Heart right ventricle (tissue), 16 donors: ENCODE data around the gene KIF7. TPM values are rescaled to one million over a fixed set of nuclear protein-coding genes. Genes with fewer than 3 reads are reported as not detected.

Experiments used
- ATAC-seq, 8 donors: fragments of 200-7000 bp; cut with Tn5 transposase; one replicate each; pipeline ENCODE4 v1.9.1; 2020; ENCODE audit warnings: mild to moderate bottlenecking in 8 of 8, moderate library complexity in 8 of 8, moderate number of reproducible peaks in 1 of 8
- DNase-seq, 2 donors: peaks; one replicate each; pipeline ENCODE4 v3.0.0-alpha.2; 2020
- H3K27ac ChIP-seq, 10 donors: fragments of 200-600 bp; sonication (generic) in 2 of 10; one replicate each; pipeline versions ENCODE4 v1.5.0 to v1.8.0; 2020 to 2022; ENCODE audit warnings: mild to moderate bottlenecking in 3 of 10
- H3K27me3 ChIP-seq, 7 donors: fragments of 200-600 bp; one replicate each; pipeline ENCODE4 v1.8.0; 2021 to 2022; ENCODE audit warnings: mild to moderate bottlenecking in 2 of 7
- H3K36me3 ChIP-seq, 9 donors: fragments of 200-600 bp; sonication (generic) in 1 of 9; one replicate each; pipeline versions ENCODE4 v1.5.0 to v1.8.0; 2020 to 2022; ENCODE audit warnings: mild to moderate bottlenecking in 2 of 9
- H3K4me1 ChIP-seq, 9 donors: fragments of 200-600 bp; sonication (generic) in 1 of 9; one replicate each; pipeline versions ENCODE4 v1.5.0 to v1.8.0; 2020 to 2022; ENCODE audit warnings: mild to moderate bottlenecking in 4 of 9
- H3K4me3 ChIP-seq, 10 donors: fragments of 200-600 bp; sonication (generic) in 2 of 10; one replicate each; pipeline versions ENCODE4 v1.5.0 to v1.8.0; 2020 to 2022; ENCODE audit warnings: mild to moderate bottlenecking in 7 of 10, moderate library complexity in 2 of 10
- H3K9me3 ChIP-seq, 11 donors: fragments of 200-600 bp in 10 of 11; sonication (generic) in 2 of 11; one replicate each; pipeline versions ENCODE4 v1.5.0 to v1.8.0; 2013 to 2022; ENCODE audit warnings: mild to moderate bottlenecking in 2 of 11, control low read depth in 1 of 11, moderate library complexity in 1 of 11
- CTCF ChIP-seq, 9 donors: fragments of 200-600 bp; sonication (generic) in 2 of 9; IDR thresholded peaks; one replicate each; pipeline versions ENCODE4 v1.5.0 to v1.8.0; 2021 to 2022; ENCODE audit warnings: antibody characterized with exemption in 9 of 9, mild to moderate bottlenecking in 5 of 9, moderate library complexity in 1 of 9
- whole genome bisulfite sequencing, 2 donors: extraction: QIAGEN DNeasy Blood & Tissue Kit; methylation state at CpG; one replicate each; pipeline ENCODE4 v1.1.7; 2013; ENCODE audit warnings: inconsistent platforms in 1 of 2; 5-methylcytosine and 5-hydroxymethylcytosine counted together
- intact Hi-C, 10 donors: fragments of 100-400 bp; cut with DNase I; formaldehyde crosslinking; loops; one replicate each; pipeline versions ENCODE4 v1.11.1 to v1.14.2; 2022
- polyA plus RNA-seq, 2 donors: library from polyadenylated mRNA; stranded (reverse); fragments of 200-250 nt; gene quantifications; one replicate each; pipeline ENCODE4 v1.2.3, GENCODE V29; 2013
- total RNA-seq, 10 donors: library from RNA; stranded (reverse); fragmentation: NEBNext Ultra II Directional in 3 of 10; extraction: Animal tissue kit (Norgen Biotek cat#: 25700) in 3 of 10; gene quantifications; one replicate each; pipeline versions ENCODE4 v1.2.1 to v1.2.4, GENCODE V29; 2021 to 2023
- donor health status: Arrhythmogenic right ventricular cardiomyopathy.
- donor health status: ischemic (EF 13 %, LVEDD 7.1; RV severe dilation, severe dysfunction).
- donor health status: healthy with polysubstance abuse.
- donor health status: DM: no; HTN: yes; CAD: no.
- donor health status: DM: no; HTN: no; CAD: no.
- donor health status: ischemic (EF 25% LVEDD 6.9; RV normal size, moderate dysfunction).
- donor health status: ischemic (EF 25% LVEDD 5.7; RV mildly dilated, moderate dysfunction).
- donor health status: healthy.
- donor health status: DM: yes; HTN: yes; CAD: no.
- donor health status: Ischemic cardiomyopathy.
- donor health status: ischemic (EF 35%, LVEDD 5.7; RV mildly dilated, moderate dysfunction).
- donor health status: nonischemic (EF 11% LVEDD 7.7; RV severe dilation, severe dysfunction).
- donor health status: DM: yes; HTN: yes; CAD: no.
- donor health status: PGD.
- donor health status: ischemic (EF 29% LVEDD 5.4; RV normal size, mild dysfunction).
- donor health status: nonischemic (EF 23%, LVEDD 6.1; RV moderate dilation, normal function).

Gene KIF7
- total and polyA plus RNA-seq, 12 donors, result 1.5 to 4.7 (median 3.1) TPM

- Histone ChIP-seq H3K4me1 (peaks cover 12 to 31% (median 27%) of the 10 kb centered on the region in 9 donors), H3K36me3 (no peaks in the 10 kb centered on the region), H3K9me3 (no peaks in the 10 kb centered on the region), H3K4me3 (no peak overlapping the region), H3K27me3 (peaks cover 0 to 10% (median 0%) of the 10 kb centered on the region in 7 donors), H3K27ac (peak overlapping the region in 1 of 10 donors; percentile 96)
- TF ChIP-seq CTCF (IDR thresholded peaks at IDR 0.05), result no peak
- intact Hi-C loops, result no loop called here
- DNase-seq (no peak), ATAC-seq (peak in 2 of 8 donors; percentile 3 to 4)
- 79 to 80% methylated on average over 13 of the region's 13 CpGs for WGBS, 2 donors
These were observed 11.8 kb upstream of the KIF7 start for GRCh38 chr15:89666858-89667705.

DNA sequence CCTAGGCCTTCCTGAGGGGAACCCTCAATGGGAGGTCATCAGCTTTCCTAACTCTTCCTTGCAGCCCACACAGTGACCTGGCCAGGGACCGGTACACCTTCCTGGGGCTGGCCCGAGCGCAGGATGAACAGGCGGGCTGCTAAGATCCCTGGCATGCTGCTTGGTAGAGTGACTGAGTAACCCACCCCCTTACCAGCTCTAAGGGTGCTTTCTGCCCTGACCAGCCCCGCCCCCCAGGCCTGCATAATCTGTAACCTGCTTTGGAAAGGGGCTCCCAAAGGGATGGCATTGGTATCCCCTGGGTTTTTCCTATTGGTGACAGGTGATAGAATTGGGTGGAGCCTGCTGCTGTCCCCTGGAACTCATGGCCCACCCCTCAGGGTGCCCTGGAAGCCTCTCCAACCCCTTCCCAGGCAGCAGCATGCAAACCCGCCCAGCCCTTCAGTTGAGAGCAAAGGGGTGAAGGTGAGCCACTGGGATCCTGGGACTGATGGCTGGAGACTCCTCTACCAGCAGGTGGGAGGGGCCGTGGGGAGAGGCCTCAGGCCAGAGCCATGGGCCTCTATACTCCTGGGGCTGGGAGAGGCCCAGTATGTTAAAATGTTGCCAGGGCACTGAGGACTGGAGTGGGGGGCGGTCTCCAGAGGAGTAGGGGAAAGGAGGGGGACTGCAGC is 11.1 kb upstream of the KIF7 start:
- Histone ChIP-seq H3K4me3 (peak overlapping the region in 8 of 10 donors; percentile 22 to 60 (median 58)), H3K27ac (peak overlapping the region; percentile 82 to 96 (median 90)), H3K4me1 (peaks cover 12 to 31% (median 27%) of the 10 kb centered on the region in 9 donors), H3K36me3 (no peaks in the 10 kb centered on the region), H3K27me3 (peaks cover 0 to 10% (median 0%) of the 10 kb centered on the region in 7 donors), H3K9me3 (no peaks in the 10 kb centered on the region)
- TF ChIP-seq CTCF (IDR thresholded peaks at IDR 0.05), result no peak
- DNase-seq (no peak), ATAC-seq (peak in 5 of 8 donors; percentile 2 to 32 (median 19))
- intact Hi-C loops, result no loop called here
- WGBS, 2 donors, result 92 to 95% methylated on average over 8 of the region's 8 CpGs

- H3K9me3 ChIP-seq, result no peaks in the 10 kb centered on the region
- intact Hi-C loops, result no loop called here
- WGBS, 2 donors, result 2% methylated on average over 60 to 72 of the region's 72 CpGs
- peak overlapping the region; percentile 82 to 96 (median 90) for H3K27ac ChIP-seq
- H3K4me3 ChIP-seq, result peak overlapping the region in 9 of 10 donors; percentile 22 to 60 (median 57)
- DNase-seq (peak; percentile 61 to 76), ATAC-seq (peak; percentile 57 to 89 (median 71))
- H3K27me3 ChIP-seq, result peaks cover 0 to 10% (median 0%) of the 10 kb centered on the region in 7 donors
- H3K36me3 ChIP-seq, result no peaks in the 10 kb centered on the region
- TF ChIP-seq CTCF (IDR thresholded peaks at IDR 0.05), result no peak
- H3K4me1 ChIP-seq, result peaks cover 12 to 31% (median 27%) of the 10 kb centered on the region in 9 donors
These were observed 10.3 kb upstream of the KIF7 start for GRCh38 chr15:89665449-89666181.
